Skeletal muscle cell (primary cell): ENCODE results near the gene KIAA0513.

ENCODE experiments used
- DNase-seq: peaks from one replicate; pipeline ENCODE4 v3.0.0-alpha.2; 2010; ENCODE audit warnings: low read depth
- H3K4me3 ChIP-seq: 2 replicates; pipeline ENCODE4 v1.5.1; 2011; ENCODE audit warnings: low read depth, mild to moderate bottlenecking, control low read depth, low read length, moderate library complexity

KIAA0513 gene

GRCh38 chr16:85138825-85139627, 111.4 kb downstream of the KIAA0513 start:
- no peak for DNase-seq
- H3K4me3 ChIP-seq = no peak overlapping the region

GRCh38 chr16:85139881-85140339, 112.3 kb downstream of the KIAA0513 start:
- DNase-seq = no peak
- H3K4me3 ChIP-seq = no peak overlapping the region

- DNase-seq = no peak
- no peak overlapping the region for H3K4me3 ChIP-seq
Observed at GRCh38 chr16:85140455-85141012, 112.9 kb downstream of the KIAA0513 start.

GRCh38 chr16:85141491-85142128, 114.0 kb downstream of the KIAA0513 start:
- H3K4me3 ChIP-seq = no peak overlapping the region
- DNase-seq = no peak

- no peak for DNase-seq
Observed at GRCh38 chr16:85142129-85142513, 114.5 kb downstream of the KIAA0513 start.

GRCh38 chr16:85142771-85143211, 115.2 kb downstream of the KIAA0513 start:
- no peak overlapping the region for H3K4me3 ChIP-seq
- DNase-seq = no peak

More at GRCh38 chr16:85142129-85142513, 114.5 kb downstream of the KIAA0513 start:
- H3K4me3 ChIP-seq = no peak overlapping the region
